Measurements from ENCODE around the gene CNTNAP3B.
"Not testable (repeated sequence)": the region's sequence is repeated elsewhere in the genome, so short reads cannot be mapped to it uniquely, and the experiment has no call there.

DNA sequence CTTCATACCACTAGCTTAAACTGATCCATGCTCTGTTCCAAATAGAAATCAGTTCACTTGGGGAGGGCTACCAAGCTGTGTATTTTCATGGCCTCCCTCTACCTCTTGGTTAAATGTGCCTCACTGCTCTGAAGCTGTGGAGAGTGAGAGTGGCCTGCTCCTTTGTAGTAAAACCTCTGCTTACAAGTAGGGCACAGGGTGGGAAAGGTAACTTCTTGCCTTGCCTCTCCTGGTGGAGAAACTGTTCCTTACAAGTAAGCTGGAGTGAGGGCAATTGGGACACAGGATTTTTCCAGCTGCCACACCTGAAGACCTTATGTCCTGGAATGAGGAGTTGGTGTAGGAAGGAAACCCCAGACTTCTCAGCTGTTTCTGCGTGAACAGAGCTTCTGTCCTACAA lies 211.9 kb downstream of the CNTNAP3B start:
- TF ChIP-seq, protein P1, sequence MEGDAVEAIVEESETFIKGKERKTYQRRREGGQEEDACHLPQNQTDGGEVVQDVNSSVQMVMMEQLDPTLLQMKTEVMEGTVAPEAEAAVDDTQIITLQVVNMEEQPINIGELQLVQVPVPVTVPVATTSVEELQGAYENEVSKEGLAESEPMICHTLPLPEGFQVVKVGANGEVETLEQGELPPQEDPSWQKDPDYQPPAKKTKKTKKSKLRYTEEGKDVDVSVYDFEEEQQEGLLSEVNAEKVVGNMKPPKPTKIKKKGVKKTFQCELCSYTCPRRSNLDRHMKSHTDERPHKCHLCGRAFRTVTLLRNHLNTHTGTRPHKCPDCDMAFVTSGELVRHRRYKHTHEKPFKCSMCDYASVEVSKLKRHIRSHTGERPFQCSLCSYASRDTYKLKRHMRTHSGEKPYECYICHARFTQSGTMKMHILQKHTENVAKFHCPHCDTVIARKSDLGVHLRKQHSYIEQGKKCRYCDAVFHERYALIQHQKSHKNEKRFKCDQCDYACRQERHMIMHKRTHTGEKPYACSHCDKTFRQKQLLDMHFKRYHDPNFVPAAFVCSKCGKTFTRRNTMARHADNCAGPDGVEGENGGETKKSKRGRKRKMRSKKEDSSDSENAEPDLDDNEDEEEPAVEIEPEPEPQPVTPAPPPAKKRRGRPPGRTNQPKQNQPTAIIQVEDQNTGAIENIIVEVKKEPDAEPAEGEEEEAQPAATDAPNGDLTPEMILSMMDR (IDR thresholded peaks at IDR 0.05; ENCODE audit: low read depth, low read length, poor library complexity, severe bottlenecking), result not testable (repeated sequence)
- not testable (repeated sequence) for TF ChIP-seq EZH2phosphoT487 (IDR thresholded peaks at IDR 0.05; ENCODE audit: borderline replicate concordance, low read length)

All from DOHH2 (cell line).